MM.1S (cell line): ENCODE measurements around the gene PTP4A2.

Experiments
- EZH2 ChIP-seq: fragments of 300-600 bp; sonication (generic); optimal IDR thresholded peaks from 2 replicates; pipeline ENCODE3; 2017; ENCODE audit warnings: low read depth, mild to moderate bottlenecking, antibody characterized with exemption, low read length, mixed read lengths
- EZH2phosphoT487 ChIP-seq: fragments of 300-600 bp; sonication (generic); IDR thresholded peaks from 2 replicates; pipeline ENCODE4 v1.6.1; 2018; ENCODE audit warnings: antibody characterized with exemption, low read length
- TF ChIP-seq, protein P1 (sequence below): fragments of 300-600 bp; sonication (generic); IDR thresholded peaks from 2 replicates; pipeline ENCODE4 v1.5.1; 2016; ENCODE audit warnings: antibody characterized with exemption, low read length, mixed read lengths

DNA sequence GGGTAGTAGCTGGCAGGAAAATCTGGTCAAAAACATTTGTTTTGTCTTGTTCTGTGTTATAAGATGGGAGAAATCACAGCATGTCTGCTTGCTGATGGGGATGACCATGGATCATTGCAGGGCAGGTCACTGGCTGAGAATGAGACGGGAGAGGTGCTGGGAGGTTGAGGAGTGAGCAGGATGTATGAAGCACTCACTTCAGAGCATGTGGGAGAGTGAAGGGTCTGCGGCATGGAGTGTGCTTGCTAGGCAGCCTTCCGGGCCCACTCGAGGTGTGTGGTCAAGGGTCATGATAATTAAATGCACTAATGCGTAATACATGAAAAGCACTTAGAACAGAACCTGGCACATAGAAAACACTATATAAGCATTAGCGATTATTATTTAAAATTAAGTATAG, 80.3 kb downstream of the PTP4A2 start:
- TF ChIP-seq, protein P1, sequence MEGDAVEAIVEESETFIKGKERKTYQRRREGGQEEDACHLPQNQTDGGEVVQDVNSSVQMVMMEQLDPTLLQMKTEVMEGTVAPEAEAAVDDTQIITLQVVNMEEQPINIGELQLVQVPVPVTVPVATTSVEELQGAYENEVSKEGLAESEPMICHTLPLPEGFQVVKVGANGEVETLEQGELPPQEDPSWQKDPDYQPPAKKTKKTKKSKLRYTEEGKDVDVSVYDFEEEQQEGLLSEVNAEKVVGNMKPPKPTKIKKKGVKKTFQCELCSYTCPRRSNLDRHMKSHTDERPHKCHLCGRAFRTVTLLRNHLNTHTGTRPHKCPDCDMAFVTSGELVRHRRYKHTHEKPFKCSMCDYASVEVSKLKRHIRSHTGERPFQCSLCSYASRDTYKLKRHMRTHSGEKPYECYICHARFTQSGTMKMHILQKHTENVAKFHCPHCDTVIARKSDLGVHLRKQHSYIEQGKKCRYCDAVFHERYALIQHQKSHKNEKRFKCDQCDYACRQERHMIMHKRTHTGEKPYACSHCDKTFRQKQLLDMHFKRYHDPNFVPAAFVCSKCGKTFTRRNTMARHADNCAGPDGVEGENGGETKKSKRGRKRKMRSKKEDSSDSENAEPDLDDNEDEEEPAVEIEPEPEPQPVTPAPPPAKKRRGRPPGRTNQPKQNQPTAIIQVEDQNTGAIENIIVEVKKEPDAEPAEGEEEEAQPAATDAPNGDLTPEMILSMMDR, result no peak
- TF ChIP-seq EZH2, result no peak
- no peak for TF ChIP-seq EZH2phosphoT487
